ENCODE data around the gene KIAA2012.

Gene KIAA2012

GRCh38 chr2:202060218-202060617 lies 12.8 kb upstream of the KIAA2012 start:
- DNase-seq (ENCODE audit: low read depth) = no peak
- H3K4me3 ChIP-seq (ENCODE audit: control insufficient read depth, low read depth, low read length) = no peak overlapping the region
- TF ChIP-seq CTCF (IDR thresholded peaks at IDR 0.05; ENCODE audit: control insufficient read depth, insufficient read depth, low read depth, low read length, missing control alignments) = no peak

- H3K4me3 ChIP-seq (ENCODE audit: control insufficient read depth, low read depth, low read length) = no peak overlapping the region
- DNase-seq (ENCODE audit: low read depth) = no peak
- no peak for TF ChIP-seq CTCF (IDR thresholded peaks at IDR 0.05; ENCODE audit: control insufficient read depth, insufficient read depth, low read depth, low read length, missing control alignments)
Observed at GRCh38 chr2:202061695-202062094, 11.4 kb upstream of the KIAA2012 start.

GRCh38 chr2:202064171-202064880 lies 8.7 kb upstream of the KIAA2012 start:
- no peak overlapping the region for H3K4me3 ChIP-seq (ENCODE audit: control insufficient read depth, low read depth, low read length)
- no peak for TF ChIP-seq CTCF (IDR thresholded peaks at IDR 0.05; ENCODE audit: control insufficient read depth, insufficient read depth, low read depth, low read length, missing control alignments)
- DNase-seq (ENCODE audit: low read depth) = peak; percentile 72

GRCh38 chr2:202064881-202065230 lies 8.2 kb upstream of the KIAA2012 start:
- no peak overlapping the region for H3K4me3 ChIP-seq (ENCODE audit: control insufficient read depth, low read depth, low read length)
- no peak for DNase-seq (ENCODE audit: low read depth)
- TF ChIP-seq CTCF (IDR thresholded peaks at IDR 0.05; ENCODE audit: control insufficient read depth, insufficient read depth, low read depth, low read length, missing control alignments) = no peak

GRCh38 chr2:202065876-202066275 lies 7.2 kb upstream of the KIAA2012 start:
- H3K4me3 ChIP-seq (ENCODE audit: control insufficient read depth, low read depth, low read length) = no peak overlapping the region
- no peak for TF ChIP-seq CTCF (IDR thresholded peaks at IDR 0.05; ENCODE audit: control insufficient read depth, insufficient read depth, low read depth, low read length, missing control alignments)
- no peak for DNase-seq (ENCODE audit: low read depth)

GRCh38 chr2:202066875-202067274 lies 6.2 kb upstream of the KIAA2012 start:
- DNase-seq (ENCODE audit: low read depth) = no peak
- H3K4me3 ChIP-seq (ENCODE audit: control insufficient read depth, low read depth, low read length) = no peak overlapping the region
- no peak for TF ChIP-seq CTCF (IDR thresholded peaks at IDR 0.05; ENCODE audit: control insufficient read depth, insufficient read depth, low read depth, low read length, missing control alignments)
